SK-N-MC (cell line): ENCODE results near the gene DLGAP3.

Source experiments
- EZH2 ChIP-seq: fragments of 200-600 bp; sonication (generic); IDR thresholded peaks from one replicate; pipeline ENCODE4 v1.6.1; 2017; ENCODE audit warnings: antibody characterized with exemption
- POLR2AphosphoS5 ChIP-seq: IDR thresholded peaks from 2 replicates; pipeline ENCODE4 v1.6.1; 2012; ENCODE audit warnings: mild to moderate bottlenecking, low read depth, low read length, borderline replicate concordance

- no peak for TF ChIP-seq EZH2
- TF ChIP-seq POLR2AphosphoS5, result no peak
These were observed 82.4 kb downstream of the DLGAP3 start for GRCh38 chr1:34847094-34847493.
